ENCODE data around the gene SMOC2. TPM values are rescaled to one million over a fixed set of nuclear protein-coding genes. Genes with fewer than 3 reads are reported as not detected.

The SMOC2 gene
- total and polyA plus RNA-seq, 2 donors: 5.4 to 6.5 TPM

GRCh38 chr6:168612586-168612985, 171.6 kb downstream of the SMOC2 start:
- no peak for DNase-seq (ENCODE audit: low read depth in 6 of 9, low spot score in 9 of 9)
- Histone ChIP-seq H3K27ac (ENCODE audit: low read depth in 1 of 2, low read length in 1 of 2) (no peak overlapping the region), H3K9me3 (ENCODE audit: control insufficient read depth in 2 of 2, insufficient read depth in 1 of 2, low read length in 1 of 2) (peaks cover 0 to 35% of the 10 kb centered on the region in 2 donors), H3K27me3 (ENCODE audit: control insufficient read depth in 2 of 2, insufficient read depth in 1 of 2, low read length in 1 of 2) (no peaks in the 10 kb centered on the region), H3K36me3 (ENCODE audit: control insufficient read depth in 2 of 2, insufficient read depth in 2 of 2, low read length in 1 of 2) (no peaks in the 10 kb centered on the region), H3K4me1 (ENCODE audit: control insufficient read depth in 2 of 2, insufficient read depth in 2 of 2, low read length in 2 of 2) (no peaks in the 10 kb centered on the region), H3K4me3 (ENCODE audit: low read length in 2 of 2) (no peak overlapping the region)
- WGBS: 98% methylated on average over 13 of the region's 13 CpGs

- H3K4me3 ChIP-seq (ENCODE audit: low read length in 2 of 2): no peak overlapping the region
- no peak overlapping the region for H3K27ac ChIP-seq (ENCODE audit: low read depth in 1 of 2, low read length in 1 of 2)
- H3K4me1 ChIP-seq (ENCODE audit: control insufficient read depth in 2 of 2, insufficient read depth in 2 of 2, low read length in 2 of 2): no peaks in the 10 kb centered on the region
- DNase-seq (ENCODE audit: low read depth in 6 of 9, low spot score in 9 of 9): no peak
- peaks cover 0 to 46% of the 10 kb centered on the region in 2 donors for H3K9me3 ChIP-seq (ENCODE audit: control insufficient read depth in 2 of 2, insufficient read depth in 1 of 2, low read length in 1 of 2)
- H3K27me3 ChIP-seq (ENCODE audit: control insufficient read depth in 2 of 2, insufficient read depth in 1 of 2, low read length in 1 of 2): no peaks in the 10 kb centered on the region
- H3K36me3 ChIP-seq (ENCODE audit: control insufficient read depth in 2 of 2, insufficient read depth in 2 of 2, low read length in 1 of 2): no peaks in the 10 kb centered on the region
- WGBS: 88% methylated on average over 6 of the region's 6 CpGs
These were observed 174.9 kb downstream of the SMOC2 start for GRCh38 chr6:168615837-168616236.

- Histone ChIP-seq H3K27me3 (ENCODE audit: control insufficient read depth in 2 of 2, insufficient read depth in 1 of 2, low read length in 1 of 2) (no peaks in the 10 kb centered on the region), H3K9me3 (ENCODE audit: control insufficient read depth in 2 of 2, insufficient read depth in 1 of 2, low read length in 1 of 2) (peaks cover 0 to 39% of the 10 kb centered on the region in 2 donors), H3K4me1 (ENCODE audit: control insufficient read depth in 2 of 2, insufficient read depth in 2 of 2, low read length in 2 of 2) (no peaks in the 10 kb centered on the region), H3K27ac (ENCODE audit: low read depth in 1 of 2, low read length in 1 of 2) (no peak overlapping the region), H3K36me3 (ENCODE audit: control insufficient read depth in 2 of 2, insufficient read depth in 2 of 2, low read length in 1 of 2) (no peaks in the 10 kb centered on the region), H3K4me3 (ENCODE audit: low read length in 2 of 2) (no peak overlapping the region)
- DNase-seq (ENCODE audit: low read depth in 6 of 9, low spot score in 9 of 9): no peak
- 84% methylated on average over 21 of the region's 21 CpGs for WGBS
These were observed 176.1 kb downstream of the SMOC2 start for GRCh38 chr6:168616816-168617765.

GRCh38 chr6:168618546-168619315, 177.7 kb downstream of the SMOC2 start:
- no peaks in the 10 kb centered on the region for H3K4me1 ChIP-seq (ENCODE audit: control insufficient read depth in 2 of 2, insufficient read depth in 2 of 2, low read length in 2 of 2)
- no peak overlapping the region for H3K27ac ChIP-seq (ENCODE audit: low read depth in 1 of 2, low read length in 1 of 2)
- no peak for DNase-seq (ENCODE audit: low read depth in 6 of 9, low spot score in 9 of 9)
- H3K9me3 ChIP-seq (ENCODE audit: control insufficient read depth in 2 of 2, insufficient read depth in 1 of 2, low read length in 1 of 2): peaks cover 0 to 34% of the 10 kb centered on the region in 2 donors
- WGBS: 73% methylated on average over 21 of the region's 21 CpGs
- no peaks in the 10 kb centered on the region for H3K27me3 ChIP-seq (ENCODE audit: control insufficient read depth in 2 of 2, insufficient read depth in 1 of 2, low read length in 1 of 2)
- H3K36me3 ChIP-seq (ENCODE audit: control insufficient read depth in 2 of 2, insufficient read depth in 2 of 2, low read length in 1 of 2): no peaks in the 10 kb centered on the region
- H3K4me3 ChIP-seq (ENCODE audit: low read length in 2 of 2): no peak overlapping the region

DNA sequence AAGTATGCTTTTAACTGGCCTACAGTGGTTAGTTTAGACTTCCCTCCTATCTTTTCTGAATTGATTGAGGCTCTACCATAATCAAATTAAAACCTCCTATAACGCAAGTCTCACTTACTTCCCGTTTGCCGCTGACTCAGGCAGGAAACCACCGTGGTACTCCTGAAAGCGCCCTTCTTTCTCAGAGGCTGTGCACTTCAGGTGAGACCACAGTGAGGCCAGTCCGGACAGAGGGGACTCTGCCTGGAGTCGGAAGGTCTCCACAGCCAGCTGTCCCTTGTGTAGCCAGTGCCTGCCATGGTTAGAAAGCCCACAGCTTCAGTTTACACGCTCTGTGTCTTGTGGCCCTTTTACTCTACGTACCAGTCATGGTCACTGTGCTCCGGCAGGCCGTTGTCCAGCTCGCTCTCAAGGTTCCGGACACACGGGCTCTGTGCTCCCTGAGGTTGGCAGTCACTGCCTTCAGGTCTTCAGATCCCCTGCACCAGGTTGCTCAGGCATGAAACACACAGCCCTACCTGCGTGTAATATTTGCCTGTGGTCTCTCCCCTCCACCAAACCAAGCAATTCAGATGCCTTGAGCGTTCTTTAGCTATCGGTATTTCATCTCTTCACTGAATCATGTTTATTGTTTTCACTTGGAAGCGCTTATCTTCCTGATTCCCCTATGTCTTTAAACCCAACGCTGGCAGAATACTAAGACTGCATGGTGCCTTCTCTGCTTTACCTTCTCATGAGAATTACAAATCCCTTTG, 178.8 kb downstream of the SMOC2 start:
- H3K27ac ChIP-seq (ENCODE audit: low read depth in 1 of 2, low read length in 1 of 2): no peak overlapping the region
- 52% methylated on average over 19 of the region's 19 CpGs for WGBS
- H3K36me3 ChIP-seq (ENCODE audit: control insufficient read depth in 2 of 2, insufficient read depth in 2 of 2, low read length in 1 of 2): no peaks in the 10 kb centered on the region
- no peaks in the 10 kb centered on the region for H3K27me3 ChIP-seq (ENCODE audit: control insufficient read depth in 2 of 2, insufficient read depth in 1 of 2, low read length in 1 of 2)
- H3K4me1 ChIP-seq (ENCODE audit: control insufficient read depth in 2 of 2, insufficient read depth in 2 of 2, low read length in 2 of 2): no peaks in the 10 kb centered on the region
- H3K4me3 ChIP-seq (ENCODE audit: low read length in 2 of 2): no peak overlapping the region
- peaks cover 0 to 34% of the 10 kb centered on the region in 2 donors for H3K9me3 ChIP-seq (ENCODE audit: control insufficient read depth in 2 of 2, insufficient read depth in 1 of 2, low read length in 1 of 2)
- DNase-seq (ENCODE audit: low read depth in 6 of 9, low spot score in 9 of 9): no peak

GRCh38 chr6:168620578-168620977, 179.6 kb downstream of the SMOC2 start:
- H3K27me3 ChIP-seq (ENCODE audit: control insufficient read depth in 2 of 2, insufficient read depth in 1 of 2, low read length in 1 of 2): no peaks in the 10 kb centered on the region
- peaks cover 0 to 31% of the 10 kb centered on the region in 2 donors for H3K9me3 ChIP-seq (ENCODE audit: control insufficient read depth in 2 of 2, insufficient read depth in 1 of 2, low read length in 1 of 2)
- DNase-seq (ENCODE audit: low read depth in 6 of 9, low spot score in 9 of 9): no peak
- WGBS: 73% methylated on average over 6 of the region's 6 CpGs
- no peaks in the 10 kb centered on the region for H3K4me1 ChIP-seq (ENCODE audit: control insufficient read depth in 2 of 2, insufficient read depth in 2 of 2, low read length in 2 of 2)
- H3K27ac ChIP-seq (ENCODE audit: low read depth in 1 of 2, low read length in 1 of 2): no peak overlapping the region
- no peaks in the 10 kb centered on the region for H3K36me3 ChIP-seq (ENCODE audit: control insufficient read depth in 2 of 2, insufficient read depth in 2 of 2, low read length in 1 of 2)
- H3K4me3 ChIP-seq (ENCODE audit: low read length in 2 of 2): no peak overlapping the region

DNA sequence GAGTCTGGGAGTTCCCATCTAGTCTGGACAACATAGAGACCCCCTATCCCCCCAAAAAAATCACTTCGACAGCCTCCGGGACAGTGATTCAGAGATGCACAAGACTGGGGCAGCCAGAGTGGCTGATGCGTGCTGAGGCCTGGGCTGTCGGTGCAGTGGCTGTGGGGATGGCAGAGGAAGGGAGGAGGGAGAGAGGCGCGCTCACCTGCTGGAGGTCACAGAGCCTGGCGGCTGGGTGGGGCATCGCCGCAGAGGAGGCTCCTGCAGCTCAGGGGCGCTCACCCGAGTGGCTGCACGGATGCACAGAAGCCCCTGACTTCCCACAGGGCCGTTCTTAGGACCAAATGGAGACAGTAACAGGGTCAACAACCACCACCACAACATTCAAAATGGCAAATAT, 182.8 kb downstream of the SMOC2 start:
- H3K4me3 ChIP-seq (ENCODE audit: low read length in 2 of 2): no peak overlapping the region
- H3K9me3 ChIP-seq (ENCODE audit: control insufficient read depth in 2 of 2, insufficient read depth in 1 of 2, low read length in 1 of 2): peaks cover 0 to 12% of the 10 kb centered on the region in 2 donors
- no peak for DNase-seq (ENCODE audit: low read depth in 6 of 9, low spot score in 9 of 9)
- H3K36me3 ChIP-seq (ENCODE audit: control insufficient read depth in 2 of 2, insufficient read depth in 2 of 2, low read length in 1 of 2): no peaks in the 10 kb centered on the region
- no peak overlapping the region for H3K27ac ChIP-seq (ENCODE audit: low read depth in 1 of 2, low read length in 1 of 2)
- WGBS: 85% methylated on average over 13 of the region's 13 CpGs
- no peaks in the 10 kb centered on the region for H3K4me1 ChIP-seq (ENCODE audit: control insufficient read depth in 2 of 2, insufficient read depth in 2 of 2, low read length in 2 of 2)
- H3K27me3 ChIP-seq (ENCODE audit: control insufficient read depth in 2 of 2, insufficient read depth in 1 of 2, low read length in 1 of 2): no peaks in the 10 kb centered on the region

DNA sequence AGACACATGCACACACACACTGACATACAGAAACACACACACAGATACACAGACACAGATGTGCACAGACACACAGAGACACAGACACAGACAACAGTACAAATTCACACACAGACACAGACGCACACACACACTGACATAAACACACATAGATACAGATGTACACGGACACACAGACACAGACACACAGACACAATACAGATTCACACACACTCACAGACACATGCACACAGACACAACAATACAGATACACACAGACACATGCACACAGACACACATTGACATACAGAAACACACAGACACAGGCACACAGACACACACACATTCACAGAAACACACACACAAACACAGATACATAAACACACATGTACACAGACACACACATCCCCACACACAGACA, 183.6 kb downstream of the SMOC2 start:
- Histone ChIP-seq H3K27me3 (ENCODE audit: control insufficient read depth in 2 of 2, insufficient read depth in 1 of 2, low read length in 1 of 2) (no peaks in the 10 kb centered on the region), H3K9me3 (ENCODE audit: control insufficient read depth in 2 of 2, insufficient read depth in 1 of 2, low read length in 1 of 2) (peaks cover 0 to 12% of the 10 kb centered on the region in 2 donors), H3K4me3 (ENCODE audit: low read length in 2 of 2) (no peak overlapping the region), H3K4me1 (ENCODE audit: control insufficient read depth in 2 of 2, insufficient read depth in 2 of 2, low read length in 2 of 2) (no peaks in the 10 kb centered on the region), H3K27ac (ENCODE audit: low read depth in 1 of 2, low read length in 1 of 2) (no peak overlapping the region), H3K36me3 (ENCODE audit: control insufficient read depth in 2 of 2, insufficient read depth in 2 of 2, low read length in 1 of 2) (no peaks in the 10 kb centered on the region)
- WGBS: 98% methylated on average over 2 of the region's 2 CpGs
- DNase-seq (ENCODE audit: low read depth in 6 of 9, low spot score in 9 of 9): no peak

Measured in thymus (tissue), 11 donors.